HCT116 (cell line): ENCODE data around the gene CDH16. TPM values are rescaled to one million over a fixed set of nuclear protein-coding genes. Genes with fewer than 3 reads are reported as not detected.

Experiments
- CBX3 ChIP-seq: IDR thresholded peaks from 2 replicates; pipeline ENCODE4 v1.6.1; 2012; ENCODE audit warnings: low read depth
- CEBPB ChIP-seq: IDR thresholded peaks from 2 replicates; pipeline ENCODE4 v1.6.1; 2012; ENCODE audit warnings: low read depth
- POLR2A ChIP-seq: IDR thresholded peaks from 2 replicates; pipeline ENCODE4 v1.7.0; 2011; ENCODE audit warnings: borderline replicate concordance; ENCODE audit not compliant: insufficient read depth, insufficient read length; ENCODE audit errors: extremely low read depth
- SIN3A ChIP-seq: IDR thresholded peaks from 2 replicates; pipeline ENCODE4 v1.6.1; 2012; ENCODE audit warnings: low read depth
- SP1 ChIP-seq: IDR thresholded peaks from 2 replicates; pipeline ENCODE4 v1.6.1; 2012; ENCODE audit warnings: low read depth
- ZNF274 ChIP-seq: fragments of 200-500 bp; sonication (Bioruptor generic); IDR thresholded peaks from 2 replicates; pipeline ENCODE4 v1.6.1; 2014; ENCODE audit warnings: mild to moderate bottlenecking, low read depth, low read length, inconsistent platforms
- total RNA-seq: library from RNA; stranded (reverse); gene quantifications from one replicate; pipeline ENCODE4 v1.2.1, GENCODE V29; 2021; ENCODE audit not compliant: unreplicated experiment
- TF ChIP-seq, protein P1 (sequence below): IDR thresholded peaks from 2 replicates; pipeline ENCODE4 v1.6.1; 2011; ENCODE audit warnings: mild to moderate bottlenecking, low read length, moderate library complexity; ENCODE audit not compliant: insufficient replicate concordance; ENCODE audit errors: extremely low read depth
- TF ChIP-seq, protein P2 (sequence below): IDR thresholded peaks from 2 replicates; pipeline ENCODE4 v1.6.1; 2012
- TF ChIP-seq, protein P3 (sequence below): IDR thresholded peaks from 2 replicates; pipeline ENCODE4 v1.6.1; 2012
- TF ChIP-seq, protein P4 (sequence below), 3 experiments: fragments of 200-600 bp in 1 of 3; sonication (generic) in 1 of 3; IDR thresholded peaks in 2 of 3; conservative IDR thresholded peaks in 1 of 3; 2 replicates each; pipeline ENCODE4 v1.5.1; 2012 to 2017; ENCODE audit warnings: low read depth in 2 of 3, low read length in 2 of 3, antibody characterized with exemption in 1 of 3, borderline replicate concordance in 1 of 3, control low read depth in 1 of 3, mild to moderate bottlenecking in 1 of 3, mixed read lengths in 1 of 3, mixed run types in 1 of 3, moderate library complexity in 1 of 3; ENCODE audit not compliant: insufficient read depth in 1 of 3

Gene CDH16
- total RNA-seq, 1 experiment from 2014 or later, result not detected

DNA sequence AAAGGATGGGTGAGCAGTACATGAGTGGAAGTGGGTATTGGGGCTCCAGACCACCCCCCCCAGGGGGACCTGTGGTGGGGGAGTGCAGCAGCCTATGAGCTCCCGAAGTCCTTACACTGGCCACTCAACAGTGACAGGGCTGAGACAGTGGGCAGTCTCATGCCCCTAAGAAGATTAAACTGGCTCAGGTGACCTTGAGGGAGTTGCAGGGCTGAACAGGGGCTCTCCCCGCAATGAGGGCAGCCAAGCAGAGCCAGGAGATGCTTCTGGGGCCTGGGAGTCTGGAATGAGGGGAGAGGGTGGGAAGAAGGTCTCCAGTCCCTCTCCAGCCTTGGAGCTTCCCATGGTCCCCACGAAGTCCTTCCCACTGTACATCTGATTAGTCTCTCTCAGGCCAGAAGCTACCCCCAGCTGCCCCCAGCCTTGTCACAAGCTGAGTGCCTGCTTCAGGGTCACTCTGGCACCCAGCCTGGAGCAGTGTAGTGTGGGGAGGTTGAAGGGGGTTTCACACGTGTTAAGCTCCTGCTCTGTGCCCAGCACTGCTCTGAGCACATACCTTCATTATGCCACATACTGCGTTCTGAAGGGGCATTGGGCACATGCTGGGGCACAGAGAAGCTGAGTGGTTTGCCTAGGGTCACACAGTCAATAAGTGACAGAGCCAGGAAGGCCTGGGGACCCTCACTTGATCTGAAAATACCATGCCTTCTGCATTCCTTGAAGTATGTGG lies 1.0 kb upstream of the CDH16 start (continued):
- TF ChIP-seq, protein P1, sequence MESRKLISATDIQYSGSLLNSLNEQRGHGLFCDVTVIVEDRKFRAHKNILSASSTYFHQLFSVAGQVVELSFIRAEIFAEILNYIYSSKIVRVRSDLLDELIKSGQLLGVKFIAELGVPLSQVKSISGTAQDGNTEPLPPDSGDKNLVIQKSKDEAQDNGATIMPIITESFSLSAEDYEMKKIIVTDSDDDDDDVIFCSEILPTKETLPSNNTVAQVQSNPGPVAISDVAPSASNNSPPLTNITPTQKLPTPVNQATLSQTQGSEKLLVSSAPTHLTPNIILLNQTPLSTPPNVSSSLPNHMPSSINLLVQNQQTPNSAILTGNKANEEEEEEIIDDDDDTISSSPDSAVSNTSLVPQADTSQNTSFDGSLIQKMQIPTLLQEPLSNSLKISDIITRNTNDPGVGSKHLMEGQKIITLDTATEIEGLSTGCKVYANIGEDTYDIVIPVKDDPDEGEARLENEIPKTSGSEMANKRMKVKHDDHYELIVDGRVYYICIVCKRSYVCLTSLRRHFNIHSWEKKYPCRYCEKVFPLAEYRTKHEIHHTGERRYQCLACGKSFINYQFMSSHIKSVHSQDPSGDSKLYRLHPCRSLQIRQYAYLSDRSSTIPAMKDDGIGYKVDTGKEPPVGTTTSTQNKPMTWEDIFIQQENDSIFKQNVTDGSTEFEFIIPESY, result no peak
- no peak for TF ChIP-seq CEBPB
- TF ChIP-seq CBX3, result no peak
- no peak for TF ChIP-seq ZNF274
- TF ChIP-seq, protein P2, sequence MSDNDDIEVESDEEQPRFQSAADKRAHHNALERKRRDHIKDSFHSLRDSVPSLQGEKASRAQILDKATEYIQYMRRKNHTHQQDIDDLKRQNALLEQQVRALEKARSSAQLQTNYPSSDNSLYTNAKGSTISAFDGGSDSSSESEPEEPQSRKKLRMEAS, result no peak
- TF ChIP-seq SP1, result no peak
- TF ChIP-seq, protein P3, sequence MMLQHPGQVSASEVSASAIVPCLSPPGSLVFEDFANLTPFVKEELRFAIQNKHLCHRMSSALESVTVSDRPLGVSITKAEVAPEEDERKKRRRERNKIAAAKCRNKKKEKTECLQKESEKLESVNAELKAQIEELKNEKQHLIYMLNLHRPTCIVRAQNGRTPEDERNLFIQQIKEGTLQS, result no peak
- TF ChIP-seq SIN3A, result no peak
- no peak for TF ChIP-seq POLR2A
- TF ChIP-seq, protein P4, sequence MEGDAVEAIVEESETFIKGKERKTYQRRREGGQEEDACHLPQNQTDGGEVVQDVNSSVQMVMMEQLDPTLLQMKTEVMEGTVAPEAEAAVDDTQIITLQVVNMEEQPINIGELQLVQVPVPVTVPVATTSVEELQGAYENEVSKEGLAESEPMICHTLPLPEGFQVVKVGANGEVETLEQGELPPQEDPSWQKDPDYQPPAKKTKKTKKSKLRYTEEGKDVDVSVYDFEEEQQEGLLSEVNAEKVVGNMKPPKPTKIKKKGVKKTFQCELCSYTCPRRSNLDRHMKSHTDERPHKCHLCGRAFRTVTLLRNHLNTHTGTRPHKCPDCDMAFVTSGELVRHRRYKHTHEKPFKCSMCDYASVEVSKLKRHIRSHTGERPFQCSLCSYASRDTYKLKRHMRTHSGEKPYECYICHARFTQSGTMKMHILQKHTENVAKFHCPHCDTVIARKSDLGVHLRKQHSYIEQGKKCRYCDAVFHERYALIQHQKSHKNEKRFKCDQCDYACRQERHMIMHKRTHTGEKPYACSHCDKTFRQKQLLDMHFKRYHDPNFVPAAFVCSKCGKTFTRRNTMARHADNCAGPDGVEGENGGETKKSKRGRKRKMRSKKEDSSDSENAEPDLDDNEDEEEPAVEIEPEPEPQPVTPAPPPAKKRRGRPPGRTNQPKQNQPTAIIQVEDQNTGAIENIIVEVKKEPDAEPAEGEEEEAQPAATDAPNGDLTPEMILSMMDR (IDR thresholded peaks at IDR 0.05 in 2 of 3, conservative IDR thresholded peaks at IDR 0.05 in 1 of 3; ENCODE audit: borderline replicate concordance in 1 of 3, insufficient read depth in 1 of 3, low read depth in 2 of 3, low read length in 2 of 3), result no peak
